ENCODE data around the gene NCEH1.

The NCEH1 gene

DNA sequence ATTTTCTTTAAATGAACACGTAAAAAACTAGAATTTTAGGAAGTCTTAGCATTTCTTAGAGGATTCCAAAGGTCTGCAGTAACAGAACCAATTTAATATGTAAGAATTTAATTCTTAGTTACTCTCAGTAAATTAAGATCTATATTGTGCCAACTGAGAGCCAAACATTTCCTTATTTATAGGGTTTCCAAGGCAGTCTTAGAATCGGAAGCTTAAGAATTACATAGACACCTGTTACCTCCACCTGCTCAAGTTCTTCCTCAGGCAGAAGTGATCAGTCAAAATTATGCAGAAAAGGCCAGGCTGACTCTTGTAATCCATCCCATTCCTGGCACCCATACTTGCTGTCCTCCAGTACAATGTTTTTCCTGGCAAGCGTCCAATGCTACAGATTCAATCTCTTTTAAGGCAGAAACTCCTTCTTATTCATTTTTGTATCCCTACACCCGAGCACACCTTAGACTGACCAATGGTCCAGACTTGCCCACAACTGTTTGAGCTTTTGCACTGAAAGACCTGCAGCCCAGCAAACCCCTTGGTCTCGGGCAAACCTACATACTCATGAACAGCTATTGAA, 64.3 kb downstream of the NCEH1 start:
- H3K9ac ChIP-seq (ENCODE audit: low read length in 2 of 2) = no peak overlapping the region
- H3K27me3 ChIP-seq (ENCODE audit: control insufficient read depth in 1 of 2, insufficient read depth in 2 of 2, low read length in 2 of 2) = no peaks in the 10 kb centered on the region
- H3K4me3 ChIP-seq (ENCODE audit: low read length in 2 of 2) = no peak overlapping the region
- peaks cover 0 to 5% of the 10 kb centered on the region in 2 donors for H3K36me3 ChIP-seq (ENCODE audit: control insufficient read depth in 2 of 2, insufficient read depth in 2 of 2, low read length in 2 of 2)
- H3K27ac ChIP-seq (ENCODE audit: low read length) = no peak overlapping the region
- peaks cover 7% of the 10 kb centered on the region for H3K4me1 ChIP-seq (ENCODE audit: control insufficient read depth, insufficient read depth, low read length)
- no peaks in the 10 kb centered on the region for H3K9me3 ChIP-seq (ENCODE audit: control insufficient read depth in 2 of 2, low read length in 2 of 2)

- Histone ChIP-seq H3K36me3 (ENCODE audit: control insufficient read depth in 2 of 2, insufficient read depth in 2 of 2, low read length in 2 of 2) (peaks cover 2 to 8% of the 10 kb centered on the region in 2 donors), H3K9me3 (ENCODE audit: control insufficient read depth in 2 of 2, low read length in 2 of 2) (no peaks in the 10 kb centered on the region), H3K9ac (ENCODE audit: low read length in 2 of 2) (no peak overlapping the region), H3K27ac (ENCODE audit: low read length) (no peak overlapping the region), H3K27me3 (ENCODE audit: control insufficient read depth in 1 of 2, insufficient read depth in 2 of 2, low read length in 2 of 2) (no peaks in the 10 kb centered on the region), H3K4me3 (ENCODE audit: low read length in 2 of 2) (no peak overlapping the region), H3K4me1 (ENCODE audit: control insufficient read depth, insufficient read depth, low read length) (peaks cover 7% of the 10 kb centered on the region)
Measured at GRCh38 chr3:172644258-172644657, 66.6 kb downstream of the NCEH1 start.

GRCh38 chr3:172643506-172644179, 67.2 kb downstream of the NCEH1 start:
- Histone ChIP-seq H3K4me1 (ENCODE audit: control insufficient read depth, insufficient read depth, low read length) (peaks cover 7% of the 10 kb centered on the region), H3K27ac (ENCODE audit: low read length) (no peak overlapping the region), H3K9ac (ENCODE audit: low read length in 2 of 2) (no peak overlapping the region), H3K27me3 (ENCODE audit: control insufficient read depth in 1 of 2, insufficient read depth in 2 of 2, low read length in 2 of 2) (no peaks in the 10 kb centered on the region), H3K36me3 (ENCODE audit: control insufficient read depth in 2 of 2, insufficient read depth in 2 of 2, low read length in 2 of 2) (peaks cover 2 to 8% of the 10 kb centered on the region in 2 donors), H3K4me3 (ENCODE audit: low read length in 2 of 2) (no peak overlapping the region), H3K9me3 (ENCODE audit: control insufficient read depth in 2 of 2, low read length in 2 of 2) (no peaks in the 10 kb centered on the region)

GRCh38 chr3:172641291-172641690, 69.6 kb downstream of the NCEH1 start:
- peaks cover 2 to 8% of the 10 kb centered on the region in 2 donors for H3K36me3 ChIP-seq (ENCODE audit: control insufficient read depth in 2 of 2, insufficient read depth in 2 of 2, low read length in 2 of 2)
- no peak overlapping the region for H3K9ac ChIP-seq (ENCODE audit: low read length in 2 of 2)
- no peaks in the 10 kb centered on the region for H3K4me1 ChIP-seq (ENCODE audit: control insufficient read depth, insufficient read depth, low read length)
- H3K27me3 ChIP-seq (ENCODE audit: control insufficient read depth in 1 of 2, insufficient read depth in 2 of 2, low read length in 2 of 2) = no peaks in the 10 kb centered on the region
- no peaks in the 10 kb centered on the region for H3K9me3 ChIP-seq (ENCODE audit: control insufficient read depth in 2 of 2, low read length in 2 of 2)
- H3K4me3 ChIP-seq (ENCODE audit: low read length in 2 of 2) = no peak overlapping the region
- no peak overlapping the region for H3K27ac ChIP-seq (ENCODE audit: low read length)

DNA sequence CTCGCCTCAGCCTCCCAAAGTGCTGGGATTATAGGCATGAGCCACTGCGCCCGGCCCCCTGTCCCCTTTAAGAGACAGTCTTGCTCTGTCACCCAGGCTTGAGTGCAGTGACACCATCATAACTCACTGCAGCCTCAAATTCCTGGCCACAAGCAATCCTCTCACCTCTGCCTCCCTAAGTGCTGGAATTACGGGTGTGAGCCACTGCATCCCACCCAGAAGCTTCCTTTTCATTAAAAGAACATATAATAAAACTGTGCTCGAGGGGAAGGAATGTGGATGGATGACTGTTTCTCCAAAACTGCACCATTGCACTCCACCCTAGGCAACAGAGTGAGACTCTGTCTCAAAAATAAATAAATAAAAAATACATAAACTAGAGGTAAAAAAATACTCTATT, 70.1 kb downstream of the NCEH1 start:
- Histone ChIP-seq H3K27me3 (ENCODE audit: control insufficient read depth in 1 of 2, insufficient read depth in 2 of 2, low read length in 2 of 2) (no peaks in the 10 kb centered on the region), H3K27ac (ENCODE audit: low read length) (no peak overlapping the region), H3K4me3 (ENCODE audit: low read length in 2 of 2) (no peak overlapping the region), H3K9ac (ENCODE audit: low read length in 2 of 2) (no peak overlapping the region), H3K36me3 (ENCODE audit: control insufficient read depth in 2 of 2, insufficient read depth in 2 of 2, low read length in 2 of 2) (peaks cover 2 to 10% of the 10 kb centered on the region in 2 donors), H3K9me3 (ENCODE audit: control insufficient read depth in 2 of 2, low read length in 2 of 2) (no peaks in the 10 kb centered on the region), H3K4me1 (ENCODE audit: control insufficient read depth, insufficient read depth, low read length) (peaks cover 2% of the 10 kb centered on the region)

GRCh38 chr3:172635588-172635987, 75.3 kb downstream of the NCEH1 start:
- Histone ChIP-seq H3K36me3 (ENCODE audit: control insufficient read depth in 2 of 2, insufficient read depth in 2 of 2, low read length in 2 of 2) (peaks cover 10 to 13% of the 10 kb centered on the region in 2 donors), H3K4me1 (ENCODE audit: control insufficient read depth, insufficient read depth, low read length) (peaks cover 5% of the 10 kb centered on the region)

DNA sequence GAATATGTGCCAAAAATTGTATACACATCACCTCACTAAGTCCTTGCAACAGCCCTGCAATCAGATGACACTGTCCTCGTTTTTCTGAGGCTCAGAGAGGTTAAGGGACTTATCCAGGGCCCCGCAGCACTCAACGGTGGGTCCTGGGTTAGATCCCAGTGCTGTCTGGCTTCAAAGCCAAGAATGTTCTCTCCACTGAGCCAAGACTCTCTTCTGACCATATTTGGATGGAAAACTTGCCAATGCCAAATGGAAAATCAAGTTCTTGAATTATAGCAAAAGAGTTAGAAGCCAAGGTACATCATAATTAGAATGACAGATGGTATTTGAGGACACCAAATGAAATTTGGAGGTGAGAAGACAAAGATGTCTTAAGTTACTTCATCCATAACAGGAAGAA, 75.9 kb downstream of the NCEH1 start:
- H3K27ac ChIP-seq (ENCODE audit: low read length) = no peak overlapping the region

More at GRCh38 chr3:172635588-172635987, 75.3 kb downstream of the NCEH1 start:
- H3K4me3 ChIP-seq (ENCODE audit: low read length in 2 of 2) = no peak overlapping the region
- H3K9ac ChIP-seq (ENCODE audit: low read length in 2 of 2) = no peak overlapping the region
- H3K27me3 ChIP-seq (ENCODE audit: control insufficient read depth in 1 of 2, insufficient read depth in 2 of 2, low read length in 2 of 2) = no peaks in the 10 kb centered on the region
- H3K27ac ChIP-seq (ENCODE audit: low read length) = no peak overlapping the region
- no peaks in the 10 kb centered on the region for H3K9me3 ChIP-seq (ENCODE audit: control insufficient read depth in 2 of 2, low read length in 2 of 2)

GRCh38 chr3:172630316-172630715, 80.6 kb downstream of the NCEH1 start:
- Histone ChIP-seq H3K4me3 (ENCODE audit: low read length in 2 of 2) (no peak overlapping the region), H3K9me3 (ENCODE audit: control insufficient read depth in 2 of 2, low read length in 2 of 2) (no peaks in the 10 kb centered on the region), H3K9ac (ENCODE audit: low read length in 2 of 2) (no peak overlapping the region), H3K36me3 (ENCODE audit: control insufficient read depth in 2 of 2, insufficient read depth in 2 of 2, low read length in 2 of 2) (peaks cover 5 to 8% of the 10 kb centered on the region in 2 donors), H3K4me1 (ENCODE audit: control insufficient read depth, insufficient read depth, low read length) (peaks cover 2% of the 10 kb centered on the region), H3K27ac (ENCODE audit: low read length) (no peak overlapping the region), H3K27me3 (ENCODE audit: control insufficient read depth in 1 of 2, insufficient read depth in 2 of 2, low read length in 2 of 2) (no peaks in the 10 kb centered on the region)

More for the DNA sequence above, 75.9 kb downstream of the NCEH1 start:
- peaks cover 10 to 13% of the 10 kb centered on the region in 2 donors for H3K36me3 ChIP-seq (ENCODE audit: control insufficient read depth in 2 of 2, insufficient read depth in 2 of 2, low read length in 2 of 2)
- H3K9ac ChIP-seq (ENCODE audit: low read length in 2 of 2) = no peak overlapping the region
- no peaks in the 10 kb centered on the region for H3K9me3 ChIP-seq (ENCODE audit: control insufficient read depth in 2 of 2, low read length in 2 of 2)
- H3K27me3 ChIP-seq (ENCODE audit: control insufficient read depth in 1 of 2, insufficient read depth in 2 of 2, low read length in 2 of 2) = no peaks in the 10 kb centered on the region
- H3K4me3 ChIP-seq (ENCODE audit: low read length in 2 of 2) = no peak overlapping the region
- H3K4me1 ChIP-seq (ENCODE audit: control insufficient read depth, insufficient read depth, low read length) = peaks cover 5% of the 10 kb centered on the region

GRCh38 chr3:172629470-172629869, 81.4 kb downstream of the NCEH1 start:
- no peak overlapping the region for H3K27ac ChIP-seq (ENCODE audit: low read length)
- peaks cover 5 to 8% of the 10 kb centered on the region in 2 donors for H3K36me3 ChIP-seq (ENCODE audit: control insufficient read depth in 2 of 2, insufficient read depth in 2 of 2, low read length in 2 of 2)

DNA sequence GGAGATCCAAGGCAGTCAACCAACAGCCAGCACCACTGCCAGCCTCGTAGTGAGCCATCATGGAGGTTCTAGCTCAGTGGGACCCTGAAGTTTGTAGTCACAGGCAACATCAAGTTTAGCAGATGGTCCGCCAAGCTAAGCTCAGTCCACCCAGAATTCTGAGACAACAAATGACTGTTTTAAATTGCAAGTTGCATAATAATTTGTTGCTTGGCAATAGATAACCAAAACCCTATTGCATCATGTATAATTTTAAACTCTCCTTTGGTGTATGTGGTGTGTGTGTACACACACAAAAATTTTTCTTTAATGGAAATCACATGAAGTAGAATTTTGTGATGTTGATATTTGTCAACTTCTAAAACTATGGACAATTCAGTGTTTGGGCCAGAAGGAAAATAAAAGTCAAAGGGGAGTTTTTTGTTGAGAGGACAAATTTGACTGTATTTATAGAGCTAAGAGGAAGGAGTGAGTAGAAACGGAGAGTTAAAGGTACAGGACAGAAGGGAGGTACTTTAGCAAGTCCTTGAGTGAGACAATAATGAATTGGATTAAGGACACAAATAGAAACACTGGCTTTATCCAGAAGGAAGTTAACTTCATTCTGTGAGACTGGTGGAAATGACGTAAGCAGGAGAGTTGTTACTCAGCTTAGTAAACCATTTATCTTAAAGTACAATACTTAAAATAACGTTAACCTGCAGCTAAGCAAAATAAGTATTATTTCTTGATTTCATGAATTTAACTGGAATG, 83.6 kb downstream of the NCEH1 start:
- no peaks in the 10 kb centered on the region for H3K9me3 ChIP-seq (ENCODE audit: control insufficient read depth in 2 of 2, low read length in 2 of 2)
- no peaks in the 10 kb centered on the region for H3K36me3 ChIP-seq (ENCODE audit: control insufficient read depth in 2 of 2, insufficient read depth in 2 of 2, low read length in 2 of 2)
- H3K9ac ChIP-seq (ENCODE audit: low read length in 2 of 2) = no peak overlapping the region
- peaks cover 5% of the 10 kb centered on the region for H3K4me1 ChIP-seq (ENCODE audit: control insufficient read depth, insufficient read depth, low read length)
- H3K27me3 ChIP-seq (ENCODE audit: control insufficient read depth in 1 of 2, insufficient read depth in 2 of 2, low read length in 2 of 2) = no peaks in the 10 kb centered on the region
- no peak overlapping the region for H3K27ac ChIP-seq (ENCODE audit: low read length)
- H3K4me3 ChIP-seq (ENCODE audit: low read length in 2 of 2) = no peak overlapping the region

More at GRCh38 chr3:172629470-172629869, 81.4 kb downstream of the NCEH1 start:
- Histone ChIP-seq H3K9ac (ENCODE audit: low read length in 2 of 2) (no peak overlapping the region), H3K4me3 (ENCODE audit: low read length in 2 of 2) (no peak overlapping the region), H3K9me3 (ENCODE audit: control insufficient read depth in 2 of 2, low read length in 2 of 2) (no peaks in the 10 kb centered on the region), H3K4me1 (ENCODE audit: control insufficient read depth, insufficient read depth, low read length) (peaks cover 2% of the 10 kb centered on the region), H3K27me3 (ENCODE audit: control insufficient read depth in 1 of 2, insufficient read depth in 2 of 2, low read length in 2 of 2) (no peaks in the 10 kb centered on the region)

Data from stomach smooth muscle (tissue), 2 donors.